ENCODE measurements around the gene C22orf39. TPM values are rescaled to one million over a fixed set of nuclear protein-coding genes. Genes with fewer than 3 reads are reported as not detected.

The C22orf39 gene
- total and polyA plus RNA-seq, 4 donors: 47.9 to 66.4 (median 56.6) TPM

- Histone ChIP-seq H3K4me1 (ENCODE audit: control insufficient read depth, insufficient read depth, low read length) (no peaks in the 10 kb centered on the region), H3K4me3 (ENCODE audit: low read depth, low read length) (no peak overlapping the region), H3K27ac (ENCODE audit: low read depth, low read length) (no peak overlapping the region), H3K36me3 (ENCODE audit: control insufficient read depth, insufficient read depth, low read length) (peaks cover 74% of the 10 kb centered on the region), H3K9me3 (ENCODE audit: control insufficient read depth, insufficient read depth, low read length) (no peaks in the 10 kb centered on the region), H3K27me3 (ENCODE audit: control insufficient read depth, insufficient read depth, low read length) (no peaks in the 10 kb centered on the region)
- no peak for DNase-seq (ENCODE audit: low read depth in 4 of 6, low spot score in 6 of 6)
- WGBS (ENCODE audit: insufficient coverage): 79% methylated on average over 6 of the region's 9 CpGs
Observed at GRCh38 chr22:19466848-19467752, 19.6 kb upstream of the C22orf39 start.

GRCh38 chr22:19466126-19466716 is 18.7 kb upstream of the C22orf39 start:
- no peak overlapping the region for H3K4me3 ChIP-seq (ENCODE audit: low read depth, low read length)

GRCh38 chr22:19464975-19465374 is 17.5 kb upstream of the C22orf39 start:
- peaks cover 56% of the 10 kb centered on the region for H3K36me3 ChIP-seq (ENCODE audit: control insufficient read depth, insufficient read depth, low read length)
- H3K27ac ChIP-seq (ENCODE audit: low read depth, low read length): no peak overlapping the region
- 93% methylated on average over 3 of the region's 4 CpGs for WGBS (ENCODE audit: insufficient coverage)
- H3K27me3 ChIP-seq (ENCODE audit: control insufficient read depth, insufficient read depth, low read length): no peaks in the 10 kb centered on the region
- H3K4me3 ChIP-seq (ENCODE audit: low read depth, low read length): no peak overlapping the region
- no peaks in the 10 kb centered on the region for H3K9me3 ChIP-seq (ENCODE audit: control insufficient read depth, insufficient read depth, low read length)
- no peaks in the 10 kb centered on the region for H3K4me1 ChIP-seq (ENCODE audit: control insufficient read depth, insufficient read depth, low read length)
- DNase-seq (ENCODE audit: low read depth in 4 of 6, low spot score in 6 of 6): no peak

More at GRCh38 chr22:19466126-19466716, 18.7 kb upstream of the C22orf39 start:
- Histone ChIP-seq H3K36me3 (ENCODE audit: control insufficient read depth, insufficient read depth, low read length) (peaks cover 65% of the 10 kb centered on the region), H3K9me3 (ENCODE audit: control insufficient read depth, insufficient read depth, low read length) (no peaks in the 10 kb centered on the region), H3K27me3 (ENCODE audit: control insufficient read depth, insufficient read depth, low read length) (no peaks in the 10 kb centered on the region), H3K27ac (ENCODE audit: low read depth, low read length) (no peak overlapping the region), H3K4me1 (ENCODE audit: control insufficient read depth, insufficient read depth, low read length) (no peaks in the 10 kb centered on the region)
- no peak for DNase-seq (ENCODE audit: low read depth in 4 of 6, low spot score in 6 of 6)
- WGBS (ENCODE audit: insufficient coverage): 80% methylated on average over 12 of the region's 14 CpGs

GRCh38 chr22:19464546-19464945 is 17.0 kb upstream of the C22orf39 start:
- 93% methylated on average over 1 of the region's 1 CpG for WGBS (ENCODE audit: insufficient coverage)

GRCh38 chr22:19463491-19464469 is 16.3 kb upstream of the C22orf39 start:
- H3K27ac ChIP-seq (ENCODE audit: low read depth, low read length): no peak overlapping the region
- H3K27me3 ChIP-seq (ENCODE audit: control insufficient read depth, insufficient read depth, low read length): no peaks in the 10 kb centered on the region
- DNase-seq (ENCODE audit: low read depth in 4 of 6, low spot score in 6 of 6): no peak
- WGBS (ENCODE audit: insufficient coverage): 69% methylated on average over 4 of the region's 7 CpGs
- no peak overlapping the region for H3K4me3 ChIP-seq (ENCODE audit: low read depth, low read length)
- no peaks in the 10 kb centered on the region for H3K9me3 ChIP-seq (ENCODE audit: control insufficient read depth, insufficient read depth, low read length)
- no peaks in the 10 kb centered on the region for H3K4me1 ChIP-seq (ENCODE audit: control insufficient read depth, insufficient read depth, low read length)
- peaks cover 50% of the 10 kb centered on the region for H3K36me3 ChIP-seq (ENCODE audit: control insufficient read depth, insufficient read depth, low read length)

More at GRCh38 chr22:19464546-19464945, 17.0 kb upstream of the C22orf39 start:
- Histone ChIP-seq H3K27ac (ENCODE audit: low read depth, low read length) (no peak overlapping the region), H3K36me3 (ENCODE audit: control insufficient read depth, insufficient read depth, low read length) (peaks cover 52% of the 10 kb centered on the region), H3K9me3 (ENCODE audit: control insufficient read depth, insufficient read depth, low read length) (no peaks in the 10 kb centered on the region), H3K27me3 (ENCODE audit: control insufficient read depth, insufficient read depth, low read length) (no peaks in the 10 kb centered on the region), H3K4me3 (ENCODE audit: low read depth, low read length) (no peak overlapping the region), H3K4me1 (ENCODE audit: control insufficient read depth, insufficient read depth, low read length) (no peaks in the 10 kb centered on the region)
- DNase-seq (ENCODE audit: low read depth in 4 of 6, low spot score in 6 of 6): no peak

- WGBS (ENCODE audit: insufficient coverage): no CpG with 5 or more reads among the region's 1 CpG
- peaks cover 44% of the 10 kb centered on the region for H3K36me3 ChIP-seq (ENCODE audit: control insufficient read depth, insufficient read depth, low read length)
- H3K4me3 ChIP-seq (ENCODE audit: low read depth, low read length): no peak overlapping the region
Observed at GRCh38 chr22:19463008-19463407, 15.5 kb upstream of the C22orf39 start.

GRCh38 chr22:19461506-19461905 is 14.0 kb upstream of the C22orf39 start:
- H3K4me3 ChIP-seq (ENCODE audit: low read depth, low read length): no peak overlapping the region
- no peaks in the 10 kb centered on the region for H3K27me3 ChIP-seq (ENCODE audit: control insufficient read depth, insufficient read depth, low read length)
- no peak for DNase-seq (ENCODE audit: low read depth in 4 of 6, low spot score in 6 of 6)
- WGBS (ENCODE audit: insufficient coverage): no CpG with 5 or more reads among the region's 1 CpG
- H3K27ac ChIP-seq (ENCODE audit: low read depth, low read length): no peak overlapping the region
- H3K4me1 ChIP-seq (ENCODE audit: control insufficient read depth, insufficient read depth, low read length): no peaks in the 10 kb centered on the region
- peaks cover 43% of the 10 kb centered on the region for H3K36me3 ChIP-seq (ENCODE audit: control insufficient read depth, insufficient read depth, low read length)
- no peaks in the 10 kb centered on the region for H3K9me3 ChIP-seq (ENCODE audit: control insufficient read depth, insufficient read depth, low read length)

More at GRCh38 chr22:19463008-19463407, 15.5 kb upstream of the C22orf39 start:
- Histone ChIP-seq H3K4me1 (ENCODE audit: control insufficient read depth, insufficient read depth, low read length) (no peaks in the 10 kb centered on the region), H3K27ac (ENCODE audit: low read depth, low read length) (no peak overlapping the region), H3K27me3 (ENCODE audit: control insufficient read depth, insufficient read depth, low read length) (no peaks in the 10 kb centered on the region), H3K9me3 (ENCODE audit: control insufficient read depth, insufficient read depth, low read length) (no peaks in the 10 kb centered on the region)
- DNase-seq (ENCODE audit: low read depth in 4 of 6, low spot score in 6 of 6): no peak

GRCh38 chr22:19460036-19460435 is 12.5 kb upstream of the C22orf39 start:
- H3K4me1 ChIP-seq (ENCODE audit: control insufficient read depth, insufficient read depth, low read length): no peaks in the 10 kb centered on the region
- no peaks in the 10 kb centered on the region for H3K27me3 ChIP-seq (ENCODE audit: control insufficient read depth, insufficient read depth, low read length)
- WGBS (ENCODE audit: insufficient coverage): no CpG with 5 or more reads among the region's 2 CpGs
- no peaks in the 10 kb centered on the region for H3K9me3 ChIP-seq (ENCODE audit: control insufficient read depth, insufficient read depth, low read length)
- H3K4me3 ChIP-seq (ENCODE audit: low read depth, low read length): no peak overlapping the region
- H3K36me3 ChIP-seq (ENCODE audit: control insufficient read depth, insufficient read depth, low read length): peaks cover 48% of the 10 kb centered on the region
- no peak overlapping the region for H3K27ac ChIP-seq (ENCODE audit: low read depth, low read length)
- no peak for DNase-seq (ENCODE audit: low read depth in 4 of 6, low spot score in 6 of 6)

GRCh38 chr22:19457828-19458428 is 10.4 kb upstream of the C22orf39 start:
- H3K4me1 ChIP-seq (ENCODE audit: control insufficient read depth, insufficient read depth, low read length): no peaks in the 10 kb centered on the region
- DNase-seq (ENCODE audit: low read depth in 4 of 6, low spot score in 6 of 6): no peak
- no peak overlapping the region for H3K27ac ChIP-seq (ENCODE audit: low read depth, low read length)
- H3K4me3 ChIP-seq (ENCODE audit: low read depth, low read length): no peak overlapping the region
- H3K27me3 ChIP-seq (ENCODE audit: control insufficient read depth, insufficient read depth, low read length): no peaks in the 10 kb centered on the region
- no peaks in the 10 kb centered on the region for H3K9me3 ChIP-seq (ENCODE audit: control insufficient read depth, insufficient read depth, low read length)
- peaks cover 57% of the 10 kb centered on the region for H3K36me3 ChIP-seq (ENCODE audit: control insufficient read depth, insufficient read depth, low read length)
- 96% methylated on average over 7 of the region's 8 CpGs for WGBS (ENCODE audit: insufficient coverage)

Data from spinal cord (tissue), 10 donors.